PC-3 (cell line): ENCODE measurements around the gene RND3. TPM values are rescaled to one million over a fixed set of nuclear protein-coding genes. Genes with fewer than 3 reads are reported as not detected.

Experiments used
- ATAC-seq: fragments of 200-7000 bp; cut with Tn5 transposase; 2 replicates; pipeline ENCODE4 v1.9.1; 2020; ENCODE audit warnings: mild to moderate bottlenecking, moderate library complexity
- BruUV-seq: library from RNA; stranded (reverse); fragments of 400-500 nt; replicated peaks from 2 replicates; lab custom pipeline; 2021; lab: Mats Ljungman, UMichigan
- CTCF ChIA-PET: fragments of 300-600 bp; sonication (Branson Sonifier 250); formaldehyde crosslinking; loops from one replicate; lab custom pipeline; 2022; ENCODE audit warnings: antibody characterized with exemption; lab: Charles Lee
- POLR2A ChIA-PET: fragments of 300-600 bp; sonication (Branson Sonifier 250); formaldehyde crosslinking; loops from one replicate; lab custom pipeline; 2022; ENCODE audit warnings: antibody characterized with exemption; ENCODE audit not compliant: unreplicated experiment; lab: Charles Lee
- DNase-seq: peaks from one replicate; pipeline ENCODE4 v3.0.0-alpha.2; 2015
- H2AFZ ChIP-seq: fragments of 300-600 bp; sonication (generic); 2 replicates; pipeline ENCODE4 v1.6.0; 2016; ENCODE audit warnings: antibody characterized with exemption, low read length
- H3F3A ChIP-seq: fragments of 300-600 bp; sonication (generic); one replicate; pipeline ENCODE4 v1.6.0; 2017; ENCODE audit warnings: antibody characterized with exemption, low read length, control low read depth, mild to moderate bottlenecking; ENCODE audit not compliant: unreplicated experiment
- H3K27ac ChIP-seq: fragments of 300-600 bp; sonication (generic); 2 replicates; pipeline ENCODE4 v1.5.1; 2016; ENCODE audit warnings: mild to moderate bottlenecking, low read length
- H3K27me3 ChIP-seq: fragments of 300-600 bp; sonication (generic); 2 replicates; pipeline ENCODE4 v1.6.1; 2016; ENCODE audit warnings: low read length, mixed read lengths
- H3K36me3 ChIP-seq: fragments of 300-600 bp; sonication (generic); 2 replicates; pipeline ENCODE4 v1.6.1; 2016; ENCODE audit warnings: low read depth, mixed run types, low read length, mixed read lengths
- H3K4me1 ChIP-seq: fragments of 300-600 bp; sonication (generic); 2 replicates; pipeline ENCODE4 v1.5.1; 2016; ENCODE audit warnings: low read length; ENCODE audit not compliant: insufficient read depth
- H3K4me2 ChIP-seq: fragments of 300-600 bp; sonication (generic); 2 replicates; pipeline ENCODE4 v1.6.0; 2016; ENCODE audit warnings: low read length
- H3K4me3 ChIP-seq: fragments of 300-600 bp; sonication (generic); 2 replicates; pipeline ENCODE4 v1.5.1; 2016; ENCODE audit warnings: mild to moderate bottlenecking, low read length, mixed read lengths
- H3K79me2 ChIP-seq: fragments of 300-600 bp; sonication (generic); 2 replicates; pipeline ENCODE4 v1.6.1; 2017; ENCODE audit warnings: low read length, mixed read lengths
- H3K9ac ChIP-seq: fragments of 300-600 bp; sonication (generic); 2 replicates; pipeline ENCODE4 v1.6.0; 2016; ENCODE audit warnings: mild to moderate bottlenecking, low read length
- H3K9me2 ChIP-seq: fragments of 300-600 bp; sonication (generic); replicated peaks from 2 replicates; pipeline ENCODE4 v1.6.1; 2016; ENCODE audit warnings: mixed run types, low read length, mixed read lengths
- H3K9me3 ChIP-seq: fragments of 300-600 bp; sonication (generic); 2 replicates; pipeline ENCODE4 v1.6.1; 2016; ENCODE audit warnings: low read length, mixed read lengths
- H4K20me1 ChIP-seq: fragments of 300-600 bp; sonication (generic); 2 replicates; pipeline ENCODE4 v1.6.1; 2016; ENCODE audit warnings: low read length, mixed read lengths
- EZH2 ChIP-seq: fragments of 300-600 bp; sonication (generic); IDR thresholded peaks from one replicate; pipeline ENCODE4 v1.6.1; 2017; ENCODE audit warnings: antibody characterized with exemption, mild to moderate bottlenecking, low read length; ENCODE audit not compliant: unreplicated experiment
- EZH2phosphoT487 ChIP-seq: fragments of 300-600 bp; sonication (generic); IDR thresholded peaks from 2 replicates; pipeline ENCODE4 v1.6.1; 2018; ENCODE audit warnings: mild to moderate bottlenecking, antibody characterized with exemption, low read length, borderline replicate concordance
- intact Hi-C: fragments of 100-400 bp; cut with micrococcal nuclease; formaldehyde crosslinking; loops from 2 replicates; pipeline ENCODE4 v1.9.0; 2023
- total RNA-seq: library from RNA; depleted of rRNA; stranded (reverse); fragments of >200 nt; gene quantifications from 2 replicates; pipeline ENCODE4 v1.2.3, GENCODE V29; 2014
- TF ChIP-seq, protein P1 (sequence below): fragments of 300-600 bp; sonication (generic); conservative IDR thresholded peaks from 2 replicates; pipeline ENCODE4 v1.5.1; 2017; ENCODE audit warnings: antibody characterized with exemption, low read depth, mild to moderate bottlenecking, low read length

The RND3 gene
- total RNA-seq, 1 experiment from 2014 or later, result 201 TPM

DNA sequence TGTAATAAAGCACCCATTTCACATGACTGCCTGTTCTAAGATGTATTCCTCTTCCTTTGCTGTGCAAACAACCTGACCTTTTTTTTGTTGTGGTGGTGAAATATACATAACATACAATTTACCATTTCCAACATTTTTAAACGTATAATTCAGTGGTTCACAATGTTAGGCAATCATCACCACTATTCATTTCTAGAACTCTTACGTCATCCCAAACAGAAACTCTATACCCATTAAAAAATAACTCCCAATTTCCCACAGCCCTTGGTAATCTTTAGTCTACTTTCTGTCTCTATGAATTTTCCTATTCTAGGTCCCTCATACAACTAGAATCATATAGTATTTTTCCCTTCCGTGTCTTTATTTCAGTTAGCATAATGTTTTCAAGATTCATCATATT lies 36.7 kb downstream of the RND3 start:
- no peaks in the 10 kb centered on the region for H3K79me2 ChIP-seq
- ChIA-PET POLR2A (no interaction called here), CTCF (no interaction called here)
- no peak for ATAC-seq
- no peak for TF ChIP-seq EZH2
- no peak overlapping the region for H2AFZ ChIP-seq
- peak; percentile 43 for DNase-seq
- no peaks in the 10 kb centered on the region for H3K27me3 ChIP-seq
- intact Hi-C loops, result no loop called here
- H3K9me3 ChIP-seq, result no peaks in the 10 kb centered on the region
- no peaks in the 10 kb centered on the region for H3F3A ChIP-seq
- H3K36me3 ChIP-seq, result no peaks in the 10 kb centered on the region
- H4K20me1 ChIP-seq, result no peaks in the 10 kb centered on the region
- no peak overlapping the region for H3K4me3 ChIP-seq
- H3K9ac ChIP-seq, result no peak overlapping the region
- no peaks in the 10 kb centered on the region for H3K9me2 ChIP-seq
- peaks cover 21% of the 10 kb centered on the region for H3K4me1 ChIP-seq
- peak overlapping the region; percentile 23; the same call in 1 of the 2 replicates for H3K4me2 ChIP-seq
- BruUV-seq, result no TSS peak
- H3K27ac ChIP-seq, result peak overlapping the region; percentile 48

DNA sequence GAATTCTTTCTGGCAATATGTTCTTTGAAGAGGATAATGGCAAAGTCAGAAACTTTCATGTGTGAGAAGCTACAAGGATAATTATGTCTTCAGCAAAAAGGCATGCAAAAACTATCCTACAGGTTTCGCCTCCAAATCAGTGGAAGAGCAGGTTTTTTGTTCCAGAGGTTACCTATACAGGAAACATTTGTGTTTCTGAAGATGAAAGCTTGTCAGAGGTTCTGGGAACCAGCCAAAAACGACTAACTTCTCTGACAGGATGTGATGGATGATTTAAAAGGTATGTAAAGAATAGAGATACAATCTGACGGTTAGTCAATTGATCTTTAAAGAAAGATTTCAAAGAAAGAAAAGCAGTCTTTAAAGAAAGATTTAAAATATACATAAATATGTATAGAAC lies 37.6 kb downstream of the RND3 start:
- Histone ChIP-seq H3K4me3 (no peak overlapping the region), H3K4me2 (peak overlapping the region; percentile 57), H2AFZ (no peak overlapping the region), H3K36me3 (no peaks in the 10 kb centered on the region), H3K27ac (peak overlapping the region; percentile 55), H3K9me3 (no peaks in the 10 kb centered on the region), H3K27me3 (no peaks in the 10 kb centered on the region), H3K9me2 (no peaks in the 10 kb centered on the region), H3F3A (no peaks in the 10 kb centered on the region), H4K20me1 (no peaks in the 10 kb centered on the region), H3K4me1 (peaks cover 21% of the 10 kb centered on the region), H3K9ac (no peak overlapping the region), H3K79me2 (no peaks in the 10 kb centered on the region)
- ChIA-PET CTCF (no interaction called here), POLR2A (no interaction called here)
- intact Hi-C loops, result no loop called here
- DNase-seq (peak; percentile 97), ATAC-seq (peak; percentile 67)
- no peak for TF ChIP-seq EZH2
- no peak for TF ChIP-seq EZH2phosphoT487
- TF ChIP-seq, protein P1, sequence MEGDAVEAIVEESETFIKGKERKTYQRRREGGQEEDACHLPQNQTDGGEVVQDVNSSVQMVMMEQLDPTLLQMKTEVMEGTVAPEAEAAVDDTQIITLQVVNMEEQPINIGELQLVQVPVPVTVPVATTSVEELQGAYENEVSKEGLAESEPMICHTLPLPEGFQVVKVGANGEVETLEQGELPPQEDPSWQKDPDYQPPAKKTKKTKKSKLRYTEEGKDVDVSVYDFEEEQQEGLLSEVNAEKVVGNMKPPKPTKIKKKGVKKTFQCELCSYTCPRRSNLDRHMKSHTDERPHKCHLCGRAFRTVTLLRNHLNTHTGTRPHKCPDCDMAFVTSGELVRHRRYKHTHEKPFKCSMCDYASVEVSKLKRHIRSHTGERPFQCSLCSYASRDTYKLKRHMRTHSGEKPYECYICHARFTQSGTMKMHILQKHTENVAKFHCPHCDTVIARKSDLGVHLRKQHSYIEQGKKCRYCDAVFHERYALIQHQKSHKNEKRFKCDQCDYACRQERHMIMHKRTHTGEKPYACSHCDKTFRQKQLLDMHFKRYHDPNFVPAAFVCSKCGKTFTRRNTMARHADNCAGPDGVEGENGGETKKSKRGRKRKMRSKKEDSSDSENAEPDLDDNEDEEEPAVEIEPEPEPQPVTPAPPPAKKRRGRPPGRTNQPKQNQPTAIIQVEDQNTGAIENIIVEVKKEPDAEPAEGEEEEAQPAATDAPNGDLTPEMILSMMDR, result no peak
- no TSS peak for BruUV-seq

DNA sequence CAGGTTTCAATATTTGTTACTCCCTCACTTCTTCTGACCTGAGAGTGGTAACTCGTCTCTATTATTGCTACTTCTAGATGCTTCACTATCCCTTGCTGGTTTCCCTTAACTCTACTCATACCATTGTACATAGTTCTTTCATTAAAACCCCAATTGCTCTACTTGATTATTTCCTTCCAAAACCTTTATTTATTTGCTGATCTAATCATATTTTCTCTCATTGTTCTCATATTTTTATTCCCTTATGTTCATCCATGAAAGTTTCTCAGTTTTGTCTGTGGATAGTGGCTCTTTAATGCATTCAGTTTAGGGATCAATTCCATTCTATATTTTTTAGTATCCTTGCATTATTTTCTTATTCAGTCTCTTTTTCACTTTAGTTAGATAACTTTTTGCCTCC lies 42.1 kb downstream of the RND3 start:
- BruUV-seq, result no TSS peak
- no peaks in the 10 kb centered on the region for H3F3A ChIP-seq

More for the DNA sequence above, 42.1 kb downstream of the RND3 start:
- Histone ChIP-seq H3K9me3 (no peaks in the 10 kb centered on the region), H2AFZ (no peak overlapping the region), H3K9ac (no peak overlapping the region), H3K4me1 (peaks cover 13% of the 10 kb centered on the region), H3K4me3 (no peak overlapping the region), H3K4me2 (no peak overlapping the region), H3K27me3 (no peaks in the 10 kb centered on the region), H3K36me3 (no peaks in the 10 kb centered on the region), H3K27ac (no peak overlapping the region), H4K20me1 (no peaks in the 10 kb centered on the region), H3K79me2 (no peaks in the 10 kb centered on the region), H3K9me2 (no peaks in the 10 kb centered on the region)
- intact Hi-C loops, result no loop called here
- ChIA-PET POLR2A (no interaction called here), CTCF (no interaction called here)
- ATAC-seq (no peak), DNase-seq (no peak)
- TF ChIP-seq, protein P1, result no peak
